ENCODE measurements around the gene GRAMD2A.

Gene GRAMD2A

DNA sequence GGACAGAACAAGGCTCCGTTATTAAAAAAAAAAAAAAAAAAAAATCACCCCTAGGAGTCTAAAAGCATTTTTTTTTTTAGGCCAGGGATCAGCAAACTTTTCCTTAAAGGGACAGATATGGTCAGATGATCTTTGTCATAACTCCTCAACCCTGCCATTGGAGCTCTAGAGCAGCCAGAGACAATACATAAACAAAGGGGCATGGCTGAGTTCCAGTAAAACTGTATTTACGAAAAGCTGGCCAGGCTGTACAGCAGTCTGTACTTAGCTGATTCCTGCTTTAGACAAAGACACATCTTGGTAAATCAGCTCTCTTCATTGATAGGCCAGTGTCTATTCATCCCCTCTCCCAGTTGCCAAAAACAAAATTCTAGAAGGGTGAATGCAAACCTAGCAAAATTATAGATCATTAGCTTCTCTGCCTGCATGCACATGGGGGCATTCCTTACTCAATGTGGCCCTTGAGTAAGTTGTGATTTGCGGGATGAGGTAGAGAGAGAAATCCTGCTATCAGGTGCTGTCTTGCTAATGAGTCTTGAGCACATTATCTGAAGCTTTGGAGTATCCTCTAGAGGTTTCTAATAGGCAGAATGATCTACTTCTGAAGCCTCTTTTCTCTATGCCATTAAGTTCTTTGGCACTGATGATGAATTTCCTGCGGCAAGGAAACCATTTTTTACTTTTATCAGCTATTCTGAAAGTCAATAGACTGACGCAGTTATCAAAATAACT is 44.2 kb downstream of the GRAMD2A start:
- TF ChIP-seq, protein P1, sequence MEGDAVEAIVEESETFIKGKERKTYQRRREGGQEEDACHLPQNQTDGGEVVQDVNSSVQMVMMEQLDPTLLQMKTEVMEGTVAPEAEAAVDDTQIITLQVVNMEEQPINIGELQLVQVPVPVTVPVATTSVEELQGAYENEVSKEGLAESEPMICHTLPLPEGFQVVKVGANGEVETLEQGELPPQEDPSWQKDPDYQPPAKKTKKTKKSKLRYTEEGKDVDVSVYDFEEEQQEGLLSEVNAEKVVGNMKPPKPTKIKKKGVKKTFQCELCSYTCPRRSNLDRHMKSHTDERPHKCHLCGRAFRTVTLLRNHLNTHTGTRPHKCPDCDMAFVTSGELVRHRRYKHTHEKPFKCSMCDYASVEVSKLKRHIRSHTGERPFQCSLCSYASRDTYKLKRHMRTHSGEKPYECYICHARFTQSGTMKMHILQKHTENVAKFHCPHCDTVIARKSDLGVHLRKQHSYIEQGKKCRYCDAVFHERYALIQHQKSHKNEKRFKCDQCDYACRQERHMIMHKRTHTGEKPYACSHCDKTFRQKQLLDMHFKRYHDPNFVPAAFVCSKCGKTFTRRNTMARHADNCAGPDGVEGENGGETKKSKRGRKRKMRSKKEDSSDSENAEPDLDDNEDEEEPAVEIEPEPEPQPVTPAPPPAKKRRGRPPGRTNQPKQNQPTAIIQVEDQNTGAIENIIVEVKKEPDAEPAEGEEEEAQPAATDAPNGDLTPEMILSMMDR (IDR thresholded peaks at IDR 0.05; ENCODE audit: low read depth, low read length, missing control alignments), result no peak
- DNase-seq (ENCODE audit: low read depth), result no peak
- H3K4me3 ChIP-seq (ENCODE audit: low read depth, low read length), result no peak overlapping the region

DNA sequence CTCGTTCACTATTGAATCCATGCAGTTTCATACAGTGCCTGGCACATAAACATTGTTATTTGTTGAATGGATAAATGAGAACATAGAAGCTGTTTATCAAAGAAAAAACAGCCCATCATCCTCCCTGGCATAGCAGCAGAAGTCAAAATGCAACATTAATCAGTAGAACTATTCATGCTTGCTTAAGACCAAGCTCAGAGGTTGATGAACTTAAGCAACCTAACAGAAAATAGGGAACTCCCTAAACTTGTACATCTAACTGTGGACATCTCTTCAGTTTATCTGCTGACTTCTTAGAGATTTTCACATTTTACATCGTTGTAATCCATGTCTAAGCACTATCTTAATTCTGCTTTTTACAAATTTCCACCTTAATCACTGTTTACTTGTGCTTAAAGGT is 50.2 kb downstream of the GRAMD2A start:
- TF ChIP-seq, protein P1 (IDR thresholded peaks at IDR 0.05; ENCODE audit: low read depth, low read length, missing control alignments), result no peak
- no peak for DNase-seq (ENCODE audit: low read depth)
- no peak overlapping the region for H3K4me3 ChIP-seq (ENCODE audit: low read depth, low read length)

DNA sequence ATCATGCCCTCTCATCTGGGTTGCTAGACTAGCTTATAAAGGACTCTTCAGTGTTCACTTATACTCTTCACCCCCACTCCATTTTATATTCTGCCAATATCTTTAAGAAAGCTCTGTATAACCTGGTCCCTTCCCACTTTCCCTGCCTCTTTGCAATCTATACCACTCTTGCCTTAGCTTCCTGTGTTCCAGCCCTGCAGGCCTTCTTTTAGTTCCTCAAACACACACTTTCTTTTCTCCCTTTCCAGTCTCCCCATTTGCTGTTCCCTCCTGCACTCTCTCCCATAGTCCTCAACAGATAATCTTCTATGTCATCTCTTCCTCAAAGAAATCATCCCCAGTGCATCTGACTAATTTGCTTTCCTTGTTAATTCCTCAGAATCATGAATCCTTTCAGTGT is 50.7 kb downstream of the GRAMD2A start:
- TF ChIP-seq, protein P1 (IDR thresholded peaks at IDR 0.05; ENCODE audit: low read depth, low read length, missing control alignments), result no peak
- no peak for DNase-seq (ENCODE audit: low read depth)
- no peak overlapping the region for H3K4me3 ChIP-seq (ENCODE audit: low read depth, low read length)

DNA sequence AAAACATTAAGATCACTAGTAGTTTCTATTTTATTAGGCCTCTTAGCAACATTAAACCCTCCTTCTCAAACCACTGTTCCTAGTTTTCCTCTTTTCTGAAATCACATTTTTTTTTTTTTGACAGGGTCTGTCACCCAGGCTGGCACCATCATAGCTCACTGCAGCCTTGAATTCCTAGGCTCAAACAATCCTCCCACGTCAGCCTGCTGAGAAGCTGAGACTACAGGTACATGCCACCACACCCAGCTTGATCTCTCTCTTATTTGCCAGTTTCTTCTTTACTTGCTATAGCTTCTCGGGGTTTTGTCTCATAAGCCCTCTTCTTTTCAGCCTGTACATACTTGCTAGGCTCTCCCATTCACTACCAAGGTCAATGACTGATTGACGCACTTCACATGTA is 51.4 kb downstream of the GRAMD2A start:
- TF ChIP-seq, protein P1 (IDR thresholded peaks at IDR 0.05; ENCODE audit: low read depth, low read length, missing control alignments), result no peak
- H3K4me3 ChIP-seq (ENCODE audit: low read depth, low read length), result no peak overlapping the region
- DNase-seq (ENCODE audit: low read depth), result no peak

DNA sequence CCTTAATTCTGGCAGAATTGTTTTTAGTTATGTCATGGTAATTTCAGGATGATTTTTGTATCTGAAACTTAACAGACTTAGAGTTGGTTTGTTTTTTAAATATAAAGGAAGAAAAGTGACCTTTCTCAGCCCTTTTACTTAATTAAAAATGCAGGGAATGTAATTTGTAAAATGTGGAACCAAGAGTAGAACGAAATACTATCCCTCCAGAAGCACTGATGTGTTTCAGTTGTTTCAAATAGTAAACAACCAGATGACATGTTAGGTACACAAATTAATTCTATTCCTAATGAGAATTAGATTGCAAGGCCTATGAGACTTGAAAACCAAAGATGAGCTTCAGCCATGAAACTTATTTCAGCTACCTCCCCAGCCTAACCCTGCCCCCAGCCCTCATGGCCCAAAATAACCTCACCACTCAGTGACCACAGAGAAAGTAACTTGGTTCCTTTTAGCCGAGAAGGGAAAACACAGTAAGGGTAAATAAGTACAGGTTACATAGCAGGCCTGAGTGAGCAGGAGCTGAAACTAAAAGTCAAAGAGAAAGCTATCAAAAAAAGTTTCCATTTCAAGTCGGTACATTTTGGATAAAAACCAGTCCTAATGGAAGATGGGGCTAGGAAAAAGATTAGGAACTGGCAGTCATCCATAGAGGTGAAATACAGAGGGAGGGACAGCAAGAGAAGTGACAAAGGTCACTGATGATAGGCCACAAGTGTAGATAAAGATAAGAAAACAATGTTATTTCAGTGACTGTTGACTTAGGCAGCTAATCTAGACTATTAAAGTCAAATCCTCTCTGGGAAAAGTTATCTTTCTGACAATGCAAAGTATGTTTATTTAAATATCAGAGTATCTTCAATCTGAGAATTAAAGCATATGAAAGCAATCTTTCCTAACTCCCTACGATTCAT is 56.2 kb downstream of the GRAMD2A start:
- DNase-seq (ENCODE audit: low read depth), result peak; percentile 82
- no peak overlapping the region for H3K4me3 ChIP-seq (ENCODE audit: low read depth, low read length)
- TF ChIP-seq, protein P1 (IDR thresholded peaks at IDR 0.05; ENCODE audit: low read depth, low read length, missing control alignments), result no peak

DNA sequence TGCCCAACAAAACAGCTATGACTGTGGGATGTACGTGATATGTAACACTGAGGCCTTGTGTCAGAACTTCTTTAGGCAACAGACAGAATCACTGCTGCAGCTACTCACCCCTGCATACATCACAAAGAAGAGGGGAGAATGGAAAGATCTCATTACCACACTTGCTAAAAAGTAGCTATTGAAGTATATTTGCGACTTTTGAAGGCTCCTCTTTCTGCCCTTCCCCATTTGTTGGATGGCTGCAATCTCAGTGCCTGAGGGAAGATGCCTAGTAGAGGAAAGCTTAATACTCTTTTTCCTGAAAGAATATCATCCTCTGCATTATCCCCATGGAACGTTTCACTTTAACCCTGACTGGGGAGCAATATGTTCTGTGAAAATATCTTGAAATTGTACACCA is 57.5 kb downstream of the GRAMD2A start:
- no peak overlapping the region for H3K4me3 ChIP-seq (ENCODE audit: low read depth, low read length)

More for the DNA sequence above, 57.5 kb downstream of the GRAMD2A start:
- DNase-seq (ENCODE audit: low read depth), result no peak
- TF ChIP-seq, protein P1 (IDR thresholded peaks at IDR 0.05; ENCODE audit: low read depth, low read length, missing control alignments), result no peak

Data from GM12864 (cell line).